Measurements from ENCODE around the gene FLNB.

Gene FLNB

GRCh38 chr3:58189691-58190090 is 181.5 kb downstream of the FLNB start:
- H3K27ac ChIP-seq, result no peak overlapping the region

GRCh38 chr3:58190291-58190690 is 182.1 kb downstream of the FLNB start:
- no peak overlapping the region for H3K27ac ChIP-seq
- ChIA-PET POLR2A (ENCODE audit: low non-redundant PET) (interaction anchor here (0.6 to 0.7 kb wide), 2 partner anchors 27 to 166 kb away, joined by 3 read pairs; no protein-coding TSS in a partner anchor), CTCF (interaction anchor here (1.6 kb wide), 1 partner anchor 27 kb away, joined by 5 read pairs; no protein-coding TSS in a partner anchor)
- TF ChIP-seq CTCF (conservative IDR thresholded peaks at IDR 0.05; ENCODE audit: low read depth), result no peak
- no peak for DNase-seq (ENCODE audit: low spot score)

More at GRCh38 chr3:58189691-58190090, 181.5 kb downstream of the FLNB start:
- no peak for TF ChIP-seq CTCF (conservative IDR thresholded peaks at IDR 0.05; ENCODE audit: low read depth)
- no peak for DNase-seq (ENCODE audit: low spot score)
- ChIA-PET CTCF (interaction anchor here (1.1 to 2.3 kb wide), 3 partner anchors 13 to 117 kb away, joined by 4 to 8 read pairs (median 5); partner anchors contain the start of genes HTD2 and RPP14), POLR2A (ENCODE audit: low non-redundant PET) (no interaction called here)

GRCh38 chr3:58190882-58191281 is 182.7 kb downstream of the FLNB start:
- TF ChIP-seq CTCF (conservative IDR thresholded peaks at IDR 0.05; ENCODE audit: low read depth), result no peak
- ChIA-PET POLR2A (ENCODE audit: low non-redundant PET) (interaction anchor here (0.6 to 0.7 kb wide), 2 partner anchors 27 to 165 kb away, joined by 3 read pairs; no protein-coding TSS in a partner anchor), CTCF (interaction anchor here (1.6 kb wide), 1 partner anchor 27 kb away, joined by 5 read pairs; no protein-coding TSS in a partner anchor)
- no peak overlapping the region for H3K27ac ChIP-seq
- DNase-seq (ENCODE audit: low spot score), result no peak

GRCh38 chr3:58191361-58191991 is 183.3 kb downstream of the FLNB start:
- TF ChIP-seq CTCF (conservative IDR thresholded peaks at IDR 0.05; ENCODE audit: low read depth), result no peak
- H3K27ac ChIP-seq, result no peak overlapping the region
- ChIA-PET CTCF (interaction anchor here (0.7 to 1.6 kb wide), 2 partner anchors 26 to 55 kb away, joined by 4 to 5 read pairs; no protein-coding TSS in a partner anchor), POLR2A (ENCODE audit: low non-redundant PET) (no interaction called here)
- DNase-seq (ENCODE audit: low spot score), result no peak

GRCh38 chr3:58192069-58192468 is 183.8 kb downstream of the FLNB start:
- CTCF ChIA-PET, result no interaction called here
- no peak for DNase-seq (ENCODE audit: low spot score)
- no peak overlapping the region for H3K27ac ChIP-seq
- POLR2A ChIA-PET (ENCODE audit: low non-redundant PET), result no interaction called here
- no peak for TF ChIP-seq CTCF (conservative IDR thresholded peaks at IDR 0.05; ENCODE audit: low read depth)

GRCh38 chr3:58193682-58194407 is 185.6 kb downstream of the FLNB start:
- H3K27ac ChIP-seq, result no peak overlapping the region
- POLR2A ChIA-PET (ENCODE audit: low non-redundant PET), result no interaction called here
- CTCF ChIA-PET, result no interaction called here
- TF ChIP-seq CTCF (conservative IDR thresholded peaks at IDR 0.05; ENCODE audit: low read depth), result no peak
- DNase-seq (ENCODE audit: low spot score), result no peak
